HCT116 (cell line): Measurements from ENCODE around the gene MGAM2. TPM values are rescaled to one million over a fixed set of nuclear protein-coding genes. Genes with fewer than 3 reads are reported as not detected.

ENCODE experiments used
- ATAC-seq: fragments of 200-7000 bp; cut with Tn5 transposase; 2 replicates; pipeline ENCODE4 v1.9.1; 2020; ENCODE audit warnings: mild to moderate bottlenecking, moderate library complexity
- BruUV-seq: library from RNA; stranded (reverse); fragments of 400-500 nt; replicated peaks from 2 replicates; lab custom pipeline; 2021; lab: Mats Ljungman, UMichigan
- CTCF ChIA-PET: fragments of 300-600 bp; sonication (Branson Sonifier 250); formaldehyde crosslinking; loops from one replicate; lab custom pipeline; 2021; ENCODE audit warnings: antibody characterized with exemption; lab: Charles Lee
- POLR2A ChIA-PET: fragments of 300-600, 350-600 bp; sonication (Branson Sonifier 250); formaldehyde crosslinking; loops from one replicate; lab custom pipeline; 2021; ENCODE audit warnings: antibody characterized with exemption; lab: Charles Lee
- RAD21 ChIA-PET, 2 experiments: fragments of 300-600 bp; sonication (Branson Sonifier 250); formaldehyde crosslinking; loops; one replicate each; lab custom pipeline; 2023; ENCODE audit warnings: low total read pairs in 2 of 2; ENCODE audit not compliant: uncharacterized antibody in 2 of 2, unreplicated experiment in 2 of 2, low non-redundant PET in 1 of 2; lab: Charles Lee
- DNase-seq: peaks from one replicate; pipeline ENCODE4 v3.0.0-alpha.2; 2010; ENCODE audit warnings: low read depth, low spot score
- H2AFZ ChIP-seq: fragments of 200-600 bp; shearing (Covaris generic), sonication (generic); 2 replicates; pipeline ENCODE4 v1.6.1; 2017; ENCODE audit warnings: low read depth, mixed run types, mixed read lengths, antibody characterized with exemption, low read length; ENCODE audit not compliant: poor library complexity, severe bottlenecking
- H3K27ac ChIP-seq: 2 replicates; pipeline ENCODE4 v1.5.1; 2012; ENCODE audit warnings: low read depth, low read length
- H3K27me3 ChIP-seq: fragments of 200-600 bp; sonication (generic); 2 replicates; pipeline ENCODE4 v1.6.1; 2016; ENCODE audit warnings: mixed run types, low read length, mixed read lengths; ENCODE audit not compliant: insufficient read depth
- H3K36me3 ChIP-seq, 2 experiments: fragments of 200-500 bp in 1 of 2; fragments of 200-600 bp in 1 of 2; sonication (Bioruptor generic) in 1 of 2; sonication (generic) in 1 of 2; 2 replicates each; pipeline versions ENCODE4 v1.5.1 to v1.6.1; 2014 to 2016; ENCODE audit warnings: low read length in 2 of 2, inconsistent platforms in 1 of 2, mixed read lengths in 1 of 2, mixed run types in 1 of 2; ENCODE audit not compliant: insufficient read depth in 2 of 2, control insufficient read depth in 1 of 2
- H3K4me1 ChIP-seq, 2 experiments: fragments of 200-600 bp in 1 of 2; sonication (generic) in 1 of 2; 2 replicates each; pipeline versions ENCODE4 v1.5.1 to v1.6.1; 2012 to 2017; ENCODE audit warnings: low read length in 2 of 2, inconsistent platforms in 1 of 2, mild to moderate bottlenecking in 1 of 2, mixed read lengths in 1 of 2, mixed run types in 1 of 2, moderate library complexity in 1 of 2; ENCODE audit not compliant: insufficient read depth in 2 of 2, control insufficient read depth in 1 of 2
- H3K4me2 ChIP-seq: fragments of 200-600 bp; sonication (generic); 2 replicates; pipeline ENCODE4 v1.6.1; 2017; ENCODE audit warnings: mixed run types, low read length, mixed read lengths
- H3K4me3 ChIP-seq, 2 experiments: fragments of 200-600 bp in 1 of 2; sonication (generic) in 1 of 2; replicated peaks in 1 of 2; 2 replicates each; pipeline ENCODE4 v1.5.1; 2011 to 2016; ENCODE audit warnings: low read length in 2 of 2, control low read depth in 1 of 2, low read depth in 1 of 2, mild to moderate bottlenecking in 1 of 2, mixed read lengths in 1 of 2, mixed run types in 1 of 2
- H3K79me2 ChIP-seq: fragments of 200-600 bp; sonication (generic); 2 replicates; pipeline ENCODE4 v1.6.1; 2017; ENCODE audit warnings: mild to moderate bottlenecking, mixed run types, low read length, moderate library complexity, mixed read lengths; ENCODE audit not compliant: insufficient read depth
- H3K9ac ChIP-seq: fragments of 200-600 bp; sonication (generic); 2 replicates; pipeline ENCODE4 v1.6.1; 2016; ENCODE audit warnings: low read length, mixed read lengths
- H3K9me2 ChIP-seq: fragments of 200-600 bp; sonication (generic), shearing (Covaris generic); 2 replicates; pipeline ENCODE4 v1.6.1; 2017; ENCODE audit warnings: mixed run types, mild to moderate bottlenecking, moderate library complexity; ENCODE audit not compliant: insufficient read depth
- H3K9me3 ChIP-seq, 2 experiments: fragments of 200-500 bp in 1 of 2; fragments of 200-600 bp in 1 of 2; sonication (Bioruptor generic) in 1 of 2; sonication (generic) in 1 of 2; 2 replicates each; pipeline ENCODE4 v1.6.1; 2014 to 2017; ENCODE audit warnings: low read length in 2 of 2, mixed read lengths in 2 of 2, inconsistent platforms in 1 of 2, low read depth in 1 of 2, mild to moderate bottlenecking in 1 of 2, mixed run types in 1 of 2, moderate library complexity in 1 of 2; ENCODE audit not compliant: control insufficient read depth in 1 of 2, insufficient read depth in 1 of 2
- H4K20me1 ChIP-seq: fragments of 200-600 bp; sonication (generic), shearing (Covaris generic); 2 replicates; pipeline ENCODE4 v1.6.1; 2017; ENCODE audit warnings: mixed run types, mild to moderate bottlenecking, moderate library complexity; ENCODE audit not compliant: insufficient read depth
- ATF3 ChIP-seq: IDR thresholded peaks from 2 replicates; pipeline ENCODE4 v1.6.1; 2012
- CEBPB ChIP-seq: IDR thresholded peaks from 2 replicates; pipeline ENCODE4 v1.6.1; 2012; ENCODE audit warnings: low read depth
- EGR1 ChIP-seq: IDR thresholded peaks from 2 replicates; pipeline ENCODE4 v1.6.1; 2012; ENCODE audit warnings: low read depth
- ELF1 ChIP-seq: IDR thresholded peaks from 2 replicates; pipeline ENCODE4 v1.6.1; 2012; ENCODE audit warnings: low read depth, borderline replicate concordance
- EZH2phosphoT487 ChIP-seq: fragments of 200-600 bp; IDR thresholded peaks from 2 replicates; pipeline ENCODE4 v1.6.1; 2018; ENCODE audit warnings: antibody characterized with exemption, borderline replicate concordance
- POLR2A ChIP-seq: IDR thresholded peaks from 2 replicates; pipeline ENCODE4 v1.7.0; 2011; ENCODE audit warnings: borderline replicate concordance; ENCODE audit not compliant: insufficient read depth, insufficient read length; ENCODE audit errors: extremely low read depth
- RAD21 ChIP-seq: IDR thresholded peaks from 2 replicates; pipeline ENCODE4 v1.6.1; 2012; ENCODE audit warnings: low read depth, mild to moderate bottlenecking
- SIN3A ChIP-seq: IDR thresholded peaks from 2 replicates; pipeline ENCODE4 v1.6.1; 2012; ENCODE audit warnings: low read depth
- SP1 ChIP-seq: IDR thresholded peaks from 2 replicates; pipeline ENCODE4 v1.6.1; 2012; ENCODE audit warnings: low read depth
- SRF ChIP-seq: IDR thresholded peaks from 2 replicates; pipeline ENCODE4 v1.6.1; 2012; ENCODE audit warnings: low read depth
- TCF7L2 ChIP-seq: IDR thresholded peaks from 2 replicates; pipeline ENCODE4 v1.7.0; 2011; ENCODE audit warnings: borderline replicate concordance, inconsistent platforms; ENCODE audit not compliant: insufficient read depth, insufficient read length; ENCODE audit errors: extremely low read depth
- ZNF274 ChIP-seq: fragments of 200-500 bp; sonication (Bioruptor generic); IDR thresholded peaks from 2 replicates; pipeline ENCODE4 v1.6.1; 2014; ENCODE audit warnings: mild to moderate bottlenecking, low read depth, low read length, inconsistent platforms
- intact Hi-C: fragments of 100-400 bp; cut with micrococcal nuclease; formaldehyde crosslinking; loops from 2 replicates; pipeline ENCODE4 v1.10.0; 2022
- total RNA-seq: library from RNA; stranded (reverse); gene quantifications from one replicate; pipeline ENCODE4 v1.2.1, GENCODE V29; 2021; ENCODE audit not compliant: unreplicated experiment
- TF ChIP-seq, protein P1 (sequence below), 3 experiments: fragments of 200-600 bp in 1 of 3; sonication (generic) in 1 of 3; IDR thresholded peaks in 2 of 3; conservative IDR thresholded peaks in 1 of 3; 2 replicates each; pipeline ENCODE4 v1.5.1; 2012 to 2017; ENCODE audit warnings: low read depth in 2 of 3, low read length in 2 of 3, antibody characterized with exemption in 1 of 3, borderline replicate concordance in 1 of 3, control low read depth in 1 of 3, mild to moderate bottlenecking in 1 of 3, mixed read lengths in 1 of 3, mixed run types in 1 of 3, moderate library complexity in 1 of 3; ENCODE audit not compliant: insufficient read depth in 1 of 3
- TF ChIP-seq, protein P2 (sequence below): IDR thresholded peaks from 2 replicates; pipeline ENCODE4 v1.6.1; 2012
- TF ChIP-seq, protein P3 (sequence below): IDR thresholded peaks from 2 replicates; pipeline ENCODE4 v1.6.1; 2011; ENCODE audit warnings: mild to moderate bottlenecking, low read length, moderate library complexity; ENCODE audit not compliant: insufficient replicate concordance; ENCODE audit errors: extremely low read depth

Gene MGAM2
- total RNA-seq, 1 experiment from 2014 or later = 0.05 TPM

DNA sequence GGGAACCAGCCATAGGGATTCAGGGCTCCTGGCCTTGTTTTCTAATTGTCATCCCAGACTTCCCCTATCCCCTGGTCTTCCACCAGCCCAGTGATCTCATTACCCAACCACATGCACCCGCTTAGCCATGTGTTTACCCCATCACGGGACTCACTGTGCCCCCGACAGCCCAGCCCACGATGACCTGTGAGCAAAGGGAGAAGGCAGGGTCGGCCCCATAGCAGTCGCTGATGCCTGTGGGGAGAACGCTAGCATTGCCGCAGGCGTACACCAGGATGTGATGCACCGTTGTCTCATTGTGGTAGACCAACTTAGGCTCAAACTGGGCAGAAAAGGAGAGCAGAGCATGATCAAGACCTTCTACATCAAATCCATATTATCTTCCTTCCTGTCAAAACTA lies 132.3 kb downstream of the MGAM2 start:
- ChIA-PET CTCF (no interaction called here), POLR2A (no interaction called here), RAD21 (no interaction called here)
- intact Hi-C loops = no loop called here
- Histone ChIP-seq H3K4me1 (no peaks in the 10 kb centered on the region), H3K36me3 (no peaks in the 10 kb centered on the region), H3K27me3 (peaks cover 31% of the 10 kb centered on the region), H3K9me2 (no peaks in the 10 kb centered on the region), H3K9me3 (no peaks in the 10 kb centered on the region), H2AFZ (no peak overlapping the region), H3K9ac (no peak overlapping the region), H4K20me1 (no peaks in the 10 kb centered on the region), H3K27ac (no peak overlapping the region), H3K4me2 (no peak overlapping the region), H3K79me2 (no peaks in the 10 kb centered on the region), H3K4me3 (no peak overlapping the region)
- TF ChIP-seq SIN3A (no peak), ATF3 (no peak), ZNF274 (no peak), EZH2phosphoT487 (no peak), SP1 (no peak), SRF (no peak), CEBPB (no peak), POLR2A (no peak), RAD21 (no peak), ELF1 (no peak), TCF7L2 (no peak), EGR1 (no peak)
- TF ChIP-seq, protein P1, sequence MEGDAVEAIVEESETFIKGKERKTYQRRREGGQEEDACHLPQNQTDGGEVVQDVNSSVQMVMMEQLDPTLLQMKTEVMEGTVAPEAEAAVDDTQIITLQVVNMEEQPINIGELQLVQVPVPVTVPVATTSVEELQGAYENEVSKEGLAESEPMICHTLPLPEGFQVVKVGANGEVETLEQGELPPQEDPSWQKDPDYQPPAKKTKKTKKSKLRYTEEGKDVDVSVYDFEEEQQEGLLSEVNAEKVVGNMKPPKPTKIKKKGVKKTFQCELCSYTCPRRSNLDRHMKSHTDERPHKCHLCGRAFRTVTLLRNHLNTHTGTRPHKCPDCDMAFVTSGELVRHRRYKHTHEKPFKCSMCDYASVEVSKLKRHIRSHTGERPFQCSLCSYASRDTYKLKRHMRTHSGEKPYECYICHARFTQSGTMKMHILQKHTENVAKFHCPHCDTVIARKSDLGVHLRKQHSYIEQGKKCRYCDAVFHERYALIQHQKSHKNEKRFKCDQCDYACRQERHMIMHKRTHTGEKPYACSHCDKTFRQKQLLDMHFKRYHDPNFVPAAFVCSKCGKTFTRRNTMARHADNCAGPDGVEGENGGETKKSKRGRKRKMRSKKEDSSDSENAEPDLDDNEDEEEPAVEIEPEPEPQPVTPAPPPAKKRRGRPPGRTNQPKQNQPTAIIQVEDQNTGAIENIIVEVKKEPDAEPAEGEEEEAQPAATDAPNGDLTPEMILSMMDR (IDR thresholded peaks at IDR 0.05 in 2 of 3, conservative IDR thresholded peaks at IDR 0.05 in 1 of 3; ENCODE audit: borderline replicate concordance in 1 of 3, insufficient read depth in 1 of 3, low read depth in 2 of 3, low read length in 2 of 3) = no peak
- TF ChIP-seq, protein P2, sequence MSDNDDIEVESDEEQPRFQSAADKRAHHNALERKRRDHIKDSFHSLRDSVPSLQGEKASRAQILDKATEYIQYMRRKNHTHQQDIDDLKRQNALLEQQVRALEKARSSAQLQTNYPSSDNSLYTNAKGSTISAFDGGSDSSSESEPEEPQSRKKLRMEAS = no peak
- TF ChIP-seq, protein P3, sequence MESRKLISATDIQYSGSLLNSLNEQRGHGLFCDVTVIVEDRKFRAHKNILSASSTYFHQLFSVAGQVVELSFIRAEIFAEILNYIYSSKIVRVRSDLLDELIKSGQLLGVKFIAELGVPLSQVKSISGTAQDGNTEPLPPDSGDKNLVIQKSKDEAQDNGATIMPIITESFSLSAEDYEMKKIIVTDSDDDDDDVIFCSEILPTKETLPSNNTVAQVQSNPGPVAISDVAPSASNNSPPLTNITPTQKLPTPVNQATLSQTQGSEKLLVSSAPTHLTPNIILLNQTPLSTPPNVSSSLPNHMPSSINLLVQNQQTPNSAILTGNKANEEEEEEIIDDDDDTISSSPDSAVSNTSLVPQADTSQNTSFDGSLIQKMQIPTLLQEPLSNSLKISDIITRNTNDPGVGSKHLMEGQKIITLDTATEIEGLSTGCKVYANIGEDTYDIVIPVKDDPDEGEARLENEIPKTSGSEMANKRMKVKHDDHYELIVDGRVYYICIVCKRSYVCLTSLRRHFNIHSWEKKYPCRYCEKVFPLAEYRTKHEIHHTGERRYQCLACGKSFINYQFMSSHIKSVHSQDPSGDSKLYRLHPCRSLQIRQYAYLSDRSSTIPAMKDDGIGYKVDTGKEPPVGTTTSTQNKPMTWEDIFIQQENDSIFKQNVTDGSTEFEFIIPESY = no peak
- BruUV-seq = no TSS peak
- ATAC-seq (no peak), DNase-seq (no peak)
